Astrocyte (in vitro differentiated cells and primary cell): ENCODE measurements around the gene IL32. TPM values are rescaled to one million over a fixed set of nuclear protein-coding genes. Genes with fewer than 3 reads are reported as not detected.

Source experiments
- DNase-seq: peaks from one replicate; pipeline ENCODE4 v3.0.0-alpha.2; 2010; ENCODE audit warnings: low read depth
- FAIRE-seq: peaks from 2 replicates; lab custom pipeline; 2011; peaks lifted over from hg19 to GRCh38; lab: Jason Lieb, UNC
- H2AFZ ChIP-seq: 2 replicates; pipeline ENCODE4 v1.6.0; 2012; ENCODE audit warnings: low read depth, low read length, inconsistent platforms
- H3K27ac ChIP-seq: 2 replicates; pipeline ENCODE4 v1.5.1; 2011; ENCODE audit warnings: low read depth, low read length, inconsistent platforms
- H3K27me3 ChIP-seq: 2 replicates; pipeline ENCODE4 v1.6.0; 2011; ENCODE audit warnings: low read length, inconsistent platforms; ENCODE audit not compliant: insufficient read depth
- H3K36me3 ChIP-seq: 2 replicates; pipeline ENCODE4 v1.5.1; 2011; ENCODE audit warnings: low read length, inconsistent platforms; ENCODE audit not compliant: insufficient read depth
- H3K4me1 ChIP-seq: 2 replicates; pipeline ENCODE4 v1.5.1; 2011; ENCODE audit warnings: low read length, inconsistent platforms; ENCODE audit not compliant: insufficient read depth
- H3K4me2 ChIP-seq: 2 replicates; pipeline ENCODE4 v1.6.0; 2012; ENCODE audit warnings: low read length, inconsistent platforms
- H3K4me3 ChIP-seq: 2 replicates; pipeline ENCODE4 v1.5.1; 2011; ENCODE audit warnings: low read depth, mild to moderate bottlenecking, low read length, inconsistent platforms; ENCODE audit not compliant: insufficient read depth
- H3K79me2 ChIP-seq: 2 replicates; pipeline ENCODE4 v1.6.0; 2012; ENCODE audit warnings: mild to moderate bottlenecking, low read length, inconsistent platforms; ENCODE audit not compliant: insufficient read depth
- H3K9ac ChIP-seq: 2 replicates; pipeline ENCODE4 v1.6.0; 2012; ENCODE audit warnings: mild to moderate bottlenecking, low read length, inconsistent platforms
- H3K9me3 ChIP-seq: 2 replicates; pipeline ENCODE4 v1.5.1; 2012; ENCODE audit warnings: low read depth, mild to moderate bottlenecking, low read length, inconsistent platforms; ENCODE audit not compliant: insufficient read depth
- H4K20me1 ChIP-seq: 2 replicates; pipeline ENCODE4 v1.6.0; 2012; ENCODE audit warnings: low read length, inconsistent platforms; ENCODE audit not compliant: insufficient read depth
- H3K27ac Mint-ChIP-seq: one replicate; pipeline ENCODE4 v1.8.0; 2021; ENCODE audit warnings: mild to moderate bottlenecking, mixed read lengths; ENCODE audit not compliant: unreplicated experiment
- H3K27me3 Mint-ChIP-seq: one replicate; pipeline ENCODE4 v1.8.0; 2021; ENCODE audit warnings: low read depth, mixed read lengths; ENCODE audit not compliant: unreplicated experiment
- H3K36me3 Mint-ChIP-seq: one replicate; pipeline ENCODE4 v1.8.0; 2021; ENCODE audit warnings: low read depth, mixed read lengths; ENCODE audit not compliant: unreplicated experiment
- H3K4me1 Mint-ChIP-seq: one replicate; pipeline ENCODE4 v1.8.0; 2021; ENCODE audit warnings: low read depth, mixed read lengths; ENCODE audit not compliant: unreplicated experiment
- H3K4me3 Mint-ChIP-seq: one replicate; pipeline ENCODE4 v1.8.0; 2021; ENCODE audit warnings: mild to moderate bottlenecking, moderate library complexity, mixed read lengths; ENCODE audit not compliant: unreplicated experiment
- H3K9me3 Mint-ChIP-seq: one replicate; pipeline ENCODE4 v1.8.0; 2021; ENCODE audit warnings: mild to moderate bottlenecking, mixed read lengths; ENCODE audit not compliant: unreplicated experiment
- EZH2 ChIP-seq: IDR thresholded peaks from 2 replicates; pipeline ENCODE4 v1.6.1; 2012; ENCODE audit warnings: mild to moderate bottlenecking, low read length, inconsistent platforms; ENCODE audit not compliant: insufficient read depth
- total RNA-seq: library from RNA; stranded (reverse); gene quantifications from 2 replicates; pipeline ENCODE4 v1.2.1, GENCODE V29; 2021
- TF ChIP-seq, protein P1 (sequence below): IDR thresholded peaks from 2 replicates; pipeline ENCODE4 v1.5.1; 2011; ENCODE audit warnings: low read depth, mild to moderate bottlenecking, inconsistent platforms, low read length, moderate library complexity; ENCODE audit not compliant: insufficient read depth

IL32 gene
- total RNA-seq, 1 donor from 2014 or later = 43.8 TPM

DNA sequence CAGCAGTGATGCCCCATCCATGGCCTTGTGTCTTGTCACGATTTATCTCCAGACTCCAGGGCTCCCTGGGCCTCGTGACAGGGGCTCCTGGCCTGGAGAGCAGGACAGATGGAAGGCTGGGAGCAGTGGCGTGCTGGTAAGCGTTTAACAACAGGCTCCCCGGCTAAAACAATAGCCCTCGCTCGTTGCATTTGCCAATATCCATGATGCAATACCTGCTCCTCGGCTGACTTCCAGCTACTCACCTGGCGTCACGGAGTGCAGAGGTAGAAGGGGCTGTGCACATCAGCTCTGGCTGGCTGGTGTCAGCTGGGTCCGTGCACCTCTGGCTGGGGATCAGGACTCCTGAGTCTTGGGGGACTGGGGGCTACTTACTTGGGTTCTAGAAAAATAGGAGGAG lies 27.2 kb upstream of the IL32 start:
- Histone ChIP-seq H3K4me1 (no peaks in the 10 kb centered on the region), H3K79me2 (no peaks in the 10 kb centered on the region), H3K4me2 (no peak overlapping the region), H3K9me3 (no peaks in the 10 kb centered on the region), H3K4me3 (no peak overlapping the region), H2AFZ (no peak overlapping the region), H3K36me3 (no peaks in the 10 kb centered on the region), H4K20me1 (no peaks in the 10 kb centered on the region), H3K27ac (no peak overlapping the region), H3K9ac (no peak overlapping the region), H3K27me3 (peaks cover 54% of the 10 kb centered on the region)
- FAIRE-seq (no peak), DNase-seq (no peak)
- no peaks in the 10 kb centered on the region for H3K4me1 Mint-ChIP-seq
- H3K9me3 Mint-ChIP-seq = peaks cover 3% of the 10 kb centered on the region
- H3K36me3 Mint-ChIP-seq = no peaks in the 10 kb centered on the region
- TF ChIP-seq, protein P1, sequence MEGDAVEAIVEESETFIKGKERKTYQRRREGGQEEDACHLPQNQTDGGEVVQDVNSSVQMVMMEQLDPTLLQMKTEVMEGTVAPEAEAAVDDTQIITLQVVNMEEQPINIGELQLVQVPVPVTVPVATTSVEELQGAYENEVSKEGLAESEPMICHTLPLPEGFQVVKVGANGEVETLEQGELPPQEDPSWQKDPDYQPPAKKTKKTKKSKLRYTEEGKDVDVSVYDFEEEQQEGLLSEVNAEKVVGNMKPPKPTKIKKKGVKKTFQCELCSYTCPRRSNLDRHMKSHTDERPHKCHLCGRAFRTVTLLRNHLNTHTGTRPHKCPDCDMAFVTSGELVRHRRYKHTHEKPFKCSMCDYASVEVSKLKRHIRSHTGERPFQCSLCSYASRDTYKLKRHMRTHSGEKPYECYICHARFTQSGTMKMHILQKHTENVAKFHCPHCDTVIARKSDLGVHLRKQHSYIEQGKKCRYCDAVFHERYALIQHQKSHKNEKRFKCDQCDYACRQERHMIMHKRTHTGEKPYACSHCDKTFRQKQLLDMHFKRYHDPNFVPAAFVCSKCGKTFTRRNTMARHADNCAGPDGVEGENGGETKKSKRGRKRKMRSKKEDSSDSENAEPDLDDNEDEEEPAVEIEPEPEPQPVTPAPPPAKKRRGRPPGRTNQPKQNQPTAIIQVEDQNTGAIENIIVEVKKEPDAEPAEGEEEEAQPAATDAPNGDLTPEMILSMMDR = no peak
- no peak for TF ChIP-seq EZH2
- no peak overlapping the region for H3K27ac Mint-ChIP-seq
- peaks cover 40% of the 10 kb centered on the region for H3K27me3 Mint-ChIP-seq
- no peak overlapping the region for H3K4me3 Mint-ChIP-seq

DNA sequence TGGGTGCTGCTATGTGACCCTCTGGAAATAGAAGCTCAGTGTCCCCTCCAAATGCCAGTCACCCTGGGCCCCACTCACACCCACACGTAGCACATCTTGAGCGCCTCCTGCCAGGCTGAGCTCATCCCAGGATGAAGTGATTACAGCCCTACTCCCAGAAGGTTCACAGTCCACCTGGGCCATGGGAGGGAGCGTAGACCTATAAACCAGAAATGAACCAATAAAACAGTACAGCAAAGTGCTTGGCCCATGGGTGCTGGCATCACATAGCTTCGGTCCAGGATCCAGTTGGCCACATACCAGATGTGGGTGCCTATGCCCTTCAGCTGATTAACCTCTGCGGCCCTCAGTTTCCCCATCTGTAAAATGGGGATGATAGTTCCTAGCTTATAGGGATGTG lies 26.5 kb upstream of the IL32 start:
- Histone ChIP-seq H3K79me2 (no peaks in the 10 kb centered on the region), H3K9me3 (no peaks in the 10 kb centered on the region), H4K20me1 (no peaks in the 10 kb centered on the region), H3K4me3 (no peak overlapping the region), H3K4me1 (no peaks in the 10 kb centered on the region), H3K9ac (no peak overlapping the region), H3K27me3 (peaks cover 47% of the 10 kb centered on the region), H3K4me2 (no peak overlapping the region), H3K27ac (no peak overlapping the region), H2AFZ (no peak overlapping the region), H3K36me3 (no peaks in the 10 kb centered on the region)
- Mint-ChIP-seq H3K4me3 (peak overlapping the region; percentile 67), H3K4me1 (no peaks in the 10 kb centered on the region), H3K27me3 (peaks cover 40% of the 10 kb centered on the region), H3K36me3 (no peaks in the 10 kb centered on the region), H3K9me3 (peaks cover 3% of the 10 kb centered on the region), H3K27ac (no peak overlapping the region)
- TF ChIP-seq, protein P1 = no peak
- DNase-seq (no peak), FAIRE-seq (no peak)

DNA sequence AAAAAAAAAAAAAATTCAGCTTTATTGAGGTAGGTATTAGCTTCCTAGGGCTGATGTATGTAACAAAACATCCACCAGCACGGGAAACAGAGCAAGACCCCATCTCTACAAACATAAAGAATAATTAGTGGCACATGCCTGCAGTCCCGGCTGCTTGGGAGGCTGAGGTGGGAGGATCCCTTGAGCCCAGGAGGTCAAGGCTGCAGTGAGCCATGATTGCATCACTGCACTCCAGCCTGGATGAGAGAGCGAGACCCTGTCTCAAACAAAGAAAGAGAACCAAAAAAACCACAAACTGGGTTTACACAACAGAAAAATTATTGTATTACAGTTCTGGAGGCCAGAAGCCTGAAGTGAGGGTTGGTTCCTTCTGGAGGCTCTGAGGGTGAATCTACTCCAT lies 23.1 kb upstream of the IL32 start:
- Histone ChIP-seq H2AFZ (no peak overlapping the region), H3K79me2 (no peaks in the 10 kb centered on the region), H3K4me3 (no peak overlapping the region), H3K27ac (no peak overlapping the region), H3K4me2 (no peak overlapping the region), H3K4me1 (peaks cover 8% of the 10 kb centered on the region), H3K9me3 (no peaks in the 10 kb centered on the region), H3K9ac (no peak overlapping the region), H4K20me1 (no peaks in the 10 kb centered on the region), H3K27me3 (peaks cover 32% of the 10 kb centered on the region), H3K36me3 (no peaks in the 10 kb centered on the region)
- TF ChIP-seq EZH2 = no peak
- TF ChIP-seq, protein P1 = no peak
- Mint-ChIP-seq H3K27me3 (peaks cover 35% of the 10 kb centered on the region), H3K4me1 (no peaks in the 10 kb centered on the region), H3K9me3 (no peaks in the 10 kb centered on the region), H3K27ac (no peak overlapping the region), H3K36me3 (no peaks in the 10 kb centered on the region), H3K4me3 (no peak overlapping the region)
- no peak for DNase-seq
- FAIRE-seq = no peak
